Uterus (tissue), 4 donors: ENCODE measurements around the gene PYGO2. TPM values are rescaled to one million over a fixed set of nuclear protein-coding genes. Genes with fewer than 3 reads are reported as not detected.

Experiments
- DNase-seq, 2 donors: peaks; one replicate each; pipeline ENCODE4 v3.0.0-alpha.2; 2019 to 2020
- H3K27ac ChIP-seq, 2 donors: fragments of 200-600 bp; sonication (generic); 1 replicate in 1 of 2; 2 replicates in 1 of 2; pipeline ENCODE4 v1.5.1; 2016 to 2018
- H3K27me3 ChIP-seq, 2 donors: fragments of 200-600 bp; sonication (generic); one replicate each; pipeline ENCODE4 v1.5.1; 2018 to 2019; ENCODE audit warnings: control low read depth in 1 of 2
- H3K36me3 ChIP-seq, 2 donors: fragments of 200-600 bp; sonication (generic); one replicate each; pipeline ENCODE4 v1.5.1; 2019; ENCODE audit warnings: control low read depth in 1 of 2
- H3K4me1 ChIP-seq, 2 donors: fragments of 200-600 bp; sonication (generic); one replicate each; pipeline ENCODE4 v1.5.1; 2018 to 2019; ENCODE audit warnings: control low read depth in 1 of 2
- H3K4me3 ChIP-seq, 2 donors: fragments of 200-600 bp; sonication (generic); 1 replicate in 1 of 2; 2 replicates in 1 of 2; pipeline ENCODE4 v1.5.1; 2018 to 2019; ENCODE audit warnings: mild to moderate bottlenecking in 1 of 2
- H3K9me3 ChIP-seq, 2 donors: fragments of 200-600 bp; sonication (generic); one replicate each; pipeline ENCODE4 v1.5.1; 2019; ENCODE audit warnings: control low read depth in 1 of 2
- POLR2A ChIP-seq, 2 donors: fragments of 450-650 bp; IDR thresholded peaks; one replicate each; pipeline ENCODE4 v1.6.1; 2016; ENCODE audit warnings: antibody characterized with exemption in 2 of 2, mild to moderate bottlenecking in 1 of 2, moderate library complexity in 1 of 2
- intact Hi-C: fragments of 100-400 bp; cut with DNase I; formaldehyde crosslinking; loops from one replicate; pipeline ENCODE4 v1.15.1; 2023; ENCODE audit warnings: low total_unique reads
- total RNA-seq, 4 donors: library from RNA; depleted of rRNA in 3 of 4; stranded (reverse); fragments of >200 nt in 3 of 4; gene quantifications; one replicate each; pipeline versions ENCODE4 v1.1.0 to v1.2.4, GENCODE V29; 2014 to 2023
- TF ChIP-seq, protein P1 (sequence below), 4 experiments: fragments of 200-600 bp in 2 of 4; fragments of 450-650 bp in 2 of 4; sonication (generic) in 2 of 4; IDR thresholded peaks; one replicate each; pipeline ENCODE4 v1.5.1; 2016 to 2019; ENCODE audit warnings: antibody characterized with exemption in 4 of 4, mild to moderate bottlenecking in 2 of 4, moderate library complexity in 1 of 4
- donor health status: DM: yes; HTN: yes; CAD: no.

PYGO2 gene
- total RNA-seq, 4 donors from 2014 or later = 10.0 to 36.4 (median 15.9) TPM

DNA sequence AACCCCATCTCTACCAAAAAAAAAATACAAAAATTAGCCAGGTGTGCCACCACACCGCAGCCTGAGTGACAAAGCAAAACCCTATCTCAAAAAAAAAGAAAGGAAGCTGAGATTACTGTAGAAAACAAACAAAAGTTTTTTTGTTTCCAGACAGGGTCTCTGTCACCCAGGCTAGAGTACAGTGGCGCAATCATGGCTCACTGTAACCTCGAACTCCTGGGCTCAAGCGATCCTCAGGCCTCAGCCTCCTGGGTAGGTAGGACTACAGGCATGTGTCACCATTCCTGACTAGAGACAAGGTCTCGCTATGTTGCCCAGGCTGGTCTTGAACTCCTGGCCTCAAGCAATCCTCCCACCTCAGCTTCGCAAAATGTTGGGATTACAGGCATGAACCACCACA lies 2.8 kb upstream of the PYGO2 start:
- intact Hi-C loops = loop anchor here (5.0 kb wide), 1 partner anchor 48 kb away; no protein-coding TSS in a partner anchor
- Histone ChIP-seq H3K4me1 (peaks cover 0 to 4% of the 10 kb centered on the region in 2 donors), H3K27ac (no peak overlapping the region), H3K4me3 (no peak overlapping the region), H3K27me3 (no peaks in the 10 kb centered on the region), H3K9me3 (no peaks in the 10 kb centered on the region), H3K36me3 (no peaks in the 10 kb centered on the region)
- DNase-seq = no peak
- TF ChIP-seq POLR2A (IDR thresholded peaks at IDR 0.05) = no peak
- TF ChIP-seq, protein P1, sequence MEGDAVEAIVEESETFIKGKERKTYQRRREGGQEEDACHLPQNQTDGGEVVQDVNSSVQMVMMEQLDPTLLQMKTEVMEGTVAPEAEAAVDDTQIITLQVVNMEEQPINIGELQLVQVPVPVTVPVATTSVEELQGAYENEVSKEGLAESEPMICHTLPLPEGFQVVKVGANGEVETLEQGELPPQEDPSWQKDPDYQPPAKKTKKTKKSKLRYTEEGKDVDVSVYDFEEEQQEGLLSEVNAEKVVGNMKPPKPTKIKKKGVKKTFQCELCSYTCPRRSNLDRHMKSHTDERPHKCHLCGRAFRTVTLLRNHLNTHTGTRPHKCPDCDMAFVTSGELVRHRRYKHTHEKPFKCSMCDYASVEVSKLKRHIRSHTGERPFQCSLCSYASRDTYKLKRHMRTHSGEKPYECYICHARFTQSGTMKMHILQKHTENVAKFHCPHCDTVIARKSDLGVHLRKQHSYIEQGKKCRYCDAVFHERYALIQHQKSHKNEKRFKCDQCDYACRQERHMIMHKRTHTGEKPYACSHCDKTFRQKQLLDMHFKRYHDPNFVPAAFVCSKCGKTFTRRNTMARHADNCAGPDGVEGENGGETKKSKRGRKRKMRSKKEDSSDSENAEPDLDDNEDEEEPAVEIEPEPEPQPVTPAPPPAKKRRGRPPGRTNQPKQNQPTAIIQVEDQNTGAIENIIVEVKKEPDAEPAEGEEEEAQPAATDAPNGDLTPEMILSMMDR (IDR thresholded peaks at IDR 0.05) = no peak

DNA sequence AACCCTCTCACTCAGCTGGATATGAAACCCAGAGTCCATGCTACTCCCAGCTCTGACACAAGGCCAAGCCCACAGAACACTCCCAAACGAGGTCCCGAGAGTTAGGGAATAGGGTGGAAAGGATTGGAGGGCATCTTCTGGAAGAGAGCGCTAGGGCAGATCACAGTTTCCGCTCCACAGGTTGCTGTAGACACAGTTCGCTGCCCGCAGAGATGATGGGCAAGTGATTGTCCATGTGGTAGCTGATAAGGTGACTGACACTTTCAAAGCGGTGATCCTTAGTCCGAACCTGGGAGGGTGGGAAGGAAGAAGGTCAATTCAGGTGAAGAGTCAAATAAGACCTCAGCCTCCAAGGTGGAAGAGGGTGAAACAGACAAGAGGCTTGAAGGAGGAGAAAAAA lies 2.1 kb upstream of the PYGO2 start:
- Histone ChIP-seq H3K27ac (no peak overlapping the region), H3K4me1 (peaks cover 0 to 4% of the 10 kb centered on the region in 2 donors), H3K4me3 (no peak overlapping the region), H3K36me3 (no peaks in the 10 kb centered on the region), H3K9me3 (no peaks in the 10 kb centered on the region), H3K27me3 (no peaks in the 10 kb centered on the region)
- DNase-seq = no peak
- TF ChIP-seq POLR2A (IDR thresholded peaks at IDR 0.05) = no peak
- intact Hi-C loops = loop anchor here (5.0 kb wide), 1 partner anchor 49 kb away; no protein-coding TSS in a partner anchor

DNA sequence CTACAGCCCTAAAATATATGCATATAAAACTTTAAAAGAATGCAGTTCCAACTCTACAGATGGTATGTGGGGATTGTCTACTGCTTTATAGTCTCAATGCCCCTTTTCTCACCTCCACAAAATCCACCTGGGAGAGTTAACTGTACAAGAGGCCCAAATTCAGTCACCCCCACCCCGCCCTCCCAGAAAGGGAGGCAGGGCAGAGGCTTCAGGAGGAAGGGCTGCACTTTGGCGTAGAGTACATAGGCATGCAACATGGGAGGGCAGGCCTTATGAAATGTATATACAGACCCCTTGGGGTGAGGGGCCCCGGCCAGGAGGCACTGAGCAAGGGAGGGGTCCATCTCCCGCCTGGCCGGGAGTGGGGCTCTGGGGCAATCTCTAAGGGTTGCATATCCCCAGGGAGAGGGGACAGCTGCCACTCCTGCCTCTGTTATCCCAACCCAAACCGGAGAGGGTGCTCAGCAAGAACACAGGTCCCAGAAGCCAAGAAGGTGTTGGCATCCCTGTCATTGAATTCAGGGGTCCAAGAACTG lies 1.3 kb upstream of the PYGO2 start:
- Histone ChIP-seq H3K4me3 (peak overlapping the region; percentile 62 to 91), H3K9me3 (no peaks in the 10 kb centered on the region), H3K27me3 (no peaks in the 10 kb centered on the region), H3K27ac (peak overlapping the region; percentile 98), H3K4me1 (peaks cover 0 to 4% of the 10 kb centered on the region in 2 donors), H3K36me3 (no peaks in the 10 kb centered on the region)
- TF ChIP-seq POLR2A (IDR thresholded peaks at IDR 0.05) = no peak
- intact Hi-C loops = loop anchor here (5.0 kb wide), 1 partner anchor 49 kb away; no protein-coding TSS in a partner anchor
- no peak for DNase-seq

DNA sequence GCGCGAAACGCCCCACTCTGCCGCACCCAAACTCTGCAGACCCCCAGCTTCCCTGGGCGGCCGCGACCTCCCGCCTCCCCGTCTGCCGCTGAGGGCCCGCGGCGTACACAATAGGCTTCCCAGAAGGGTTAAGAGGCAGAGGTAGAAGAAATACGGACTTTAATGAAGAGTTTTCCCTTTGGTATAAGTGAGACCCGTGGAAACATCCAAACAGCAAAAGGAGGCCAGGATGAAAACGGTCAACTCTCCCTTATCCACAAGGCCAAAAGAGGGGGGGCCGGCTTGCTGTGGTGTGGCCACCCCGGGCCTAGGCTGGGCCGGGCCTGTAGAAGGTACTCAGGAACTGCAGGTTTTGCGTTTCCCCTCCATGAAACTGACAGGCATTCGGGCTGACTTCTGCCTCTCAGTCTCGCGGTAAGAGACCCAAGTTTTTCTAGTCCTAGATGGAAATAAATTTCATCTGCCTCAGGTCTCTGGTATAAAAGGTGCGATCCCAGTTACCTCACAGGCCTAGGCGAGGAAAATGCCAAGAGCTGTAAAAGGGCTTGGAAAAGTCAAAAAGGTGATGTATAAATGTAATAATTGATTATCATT lies 671 bp upstream of the PYGO2 start:
- Histone ChIP-seq H3K4me1 (peaks cover 0 to 4% of the 10 kb centered on the region in 2 donors), H3K36me3 (no peaks in the 10 kb centered on the region)
- DNase-seq = no peak

DNA sequence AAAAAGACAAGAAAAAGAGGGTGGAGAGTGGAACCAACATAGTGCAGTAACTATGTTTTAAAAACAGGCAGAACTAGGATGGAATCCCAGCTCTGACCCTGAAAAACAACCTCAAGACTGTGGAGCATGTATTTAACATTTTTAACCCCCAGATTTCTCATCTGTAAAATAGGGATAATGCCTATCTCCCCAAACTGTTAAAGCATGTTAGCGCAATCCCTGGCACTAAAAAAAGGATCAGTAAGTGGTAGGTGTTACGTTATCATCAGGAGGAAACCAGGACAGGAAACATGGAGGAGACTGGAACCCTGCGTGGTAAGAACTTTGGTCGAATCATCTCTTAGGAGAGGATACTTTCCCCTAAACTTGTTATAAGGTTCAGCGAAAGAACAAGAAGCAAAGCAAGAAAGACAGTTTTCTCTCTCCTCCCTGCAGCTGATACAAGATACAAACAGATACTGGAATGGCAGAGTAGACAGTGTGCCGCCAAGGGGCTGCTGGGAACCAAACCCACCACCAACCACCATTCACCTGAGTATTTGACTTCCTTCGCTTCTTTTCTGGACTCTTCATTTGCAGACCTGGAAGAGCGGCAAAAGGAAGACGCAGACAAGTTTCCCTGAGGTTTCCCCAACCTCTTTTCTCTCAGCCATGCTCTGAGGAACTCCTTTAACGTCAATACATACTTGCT lies 991 bp downstream of the PYGO2 start:
- Histone ChIP-seq H3K27ac (peak overlapping the region; percentile 98), H3K4me1 (peaks cover 0 to 12% of the 10 kb centered on the region in 2 donors)

More for the DNA sequence above, 671 bp upstream of the PYGO2 start:
- H3K27me3 ChIP-seq = no peaks in the 10 kb centered on the region
- peak overlapping the region; percentile 62 to 91 for H3K4me3 ChIP-seq
- no peak for TF ChIP-seq POLR2A (IDR thresholded peaks at IDR 0.05)
- TF ChIP-seq, protein P1 (IDR thresholded peaks at IDR 0.05) = no peak
- intact Hi-C loops = loop anchor here (5.0 kb wide), 1 partner anchor 50 kb away; no protein-coding TSS in a partner anchor
- H3K27ac ChIP-seq = peak overlapping the region; percentile 98
- no peaks in the 10 kb centered on the region for H3K9me3 ChIP-seq

More for the DNA sequence above, 991 bp downstream of the PYGO2 start:
- H3K4me3 ChIP-seq = peak overlapping the region; percentile 62 to 91
- no peak for TF ChIP-seq POLR2A (IDR thresholded peaks at IDR 0.05)
- TF ChIP-seq, protein P1 (IDR thresholded peaks at IDR 0.05) = no peak
- intact Hi-C loops = loop anchor here (5.0 kb wide), 1 partner anchor 52 kb away; no protein-coding TSS in a partner anchor
- H3K36me3 ChIP-seq = no peaks in the 10 kb centered on the region
- H3K9me3 ChIP-seq = no peaks in the 10 kb centered on the region
- DNase-seq = no peak
- no peaks in the 10 kb centered on the region for H3K27me3 ChIP-seq
